T-helper 9 cell (primary cell): Measurements from ENCODE around the gene DEDD.
"Not testable (repeated sequence)": the region's sequence is repeated elsewhere in the genome, so short reads cannot be mapped to it uniquely, and the experiment has no call there.

Experiments
- DNase-seq: peaks from one replicate; pipeline ENCODE4 v3.0.0-alpha.2; 2020

Gene DEDD

DNA sequence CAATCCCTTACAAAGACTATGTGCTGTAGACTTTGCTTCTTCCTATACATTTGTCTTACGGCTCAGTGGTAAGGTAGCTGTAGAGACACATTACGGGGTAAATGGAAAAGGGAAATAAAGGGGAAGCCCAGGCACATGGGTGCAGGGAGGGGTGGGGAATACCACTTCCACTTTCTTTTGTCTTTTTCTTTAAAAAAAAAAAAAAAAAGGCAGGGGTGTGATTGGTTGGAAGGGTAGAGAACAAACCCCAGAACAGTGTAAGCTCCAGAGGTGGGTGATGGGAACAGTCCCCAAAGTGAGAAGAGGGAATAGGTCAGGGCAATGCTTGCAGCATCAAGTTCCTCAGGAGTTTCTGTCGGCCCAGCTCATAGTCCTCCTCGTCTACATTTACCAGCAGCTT lies 10.6 kb downstream of the DEDD start:
- no peak for DNase-seq

- no peak for DNase-seq
Measured at GRCh38 chr1:161121042-161121650, 11.3 kb downstream of the DEDD start.

GRCh38 chr1:161119092-161119903 lies 13.2 kb downstream of the DEDD start:
- peak; percentile 39 for DNase-seq

- DNase-seq = peak; percentile 78
Measured at GRCh38 chr1:161117759-161118581, 14.5 kb downstream of the DEDD start, which contains the start of the genes NIT1 and PFDN2. TSS of gene NIT1 (plus strand) at chr1:161118105. CDS start at chr1:161118177, 72 bp downstream. TSS of gene PFDN2 (minus strand) at chr1:161118037. CDS start at chr1:161118026, 11 bp downstream.

GRCh38 chr1:161115961-161116360 lies 16.5 kb downstream of the DEDD start:
- DNase-seq = not testable (repeated sequence)

DNA sequence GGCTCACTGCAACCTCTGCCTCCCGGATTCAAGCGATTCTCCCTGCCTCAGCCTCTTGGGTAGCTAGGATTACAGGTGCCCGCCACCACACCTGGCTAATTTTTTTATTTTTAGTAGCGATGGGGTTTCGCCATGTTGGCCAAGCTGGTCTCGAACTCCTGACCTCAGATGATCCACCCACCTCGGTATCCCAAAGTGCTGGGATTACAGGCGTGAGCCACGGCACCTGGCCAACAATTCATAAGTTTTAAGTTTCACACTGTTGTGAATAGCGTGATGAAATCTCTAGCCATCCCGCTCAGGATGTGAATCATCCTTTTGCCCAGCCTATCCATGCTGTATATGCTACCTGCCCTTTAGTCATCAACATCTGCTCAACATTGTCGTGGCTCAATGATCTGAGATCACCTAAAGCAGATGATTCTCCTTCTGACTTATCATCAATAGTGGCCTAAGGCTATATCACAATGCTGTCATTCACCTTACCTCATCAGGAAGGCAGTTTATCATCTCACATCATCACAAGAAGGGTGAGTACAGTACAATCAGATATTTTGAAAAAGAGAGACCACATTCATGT lies 17.2 kb downstream of the DEDD start:
- no peak for DNase-seq

GRCh38 chr1:161114556-161114955 lies 17.9 kb downstream of the DEDD start:
- no peak for DNase-seq

GRCh38 chr1:161113915-161114314 lies 18.6 kb downstream of the DEDD start:
- DNase-seq = no peak

- DNase-seq = no peak
Measured at GRCh38 chr1:161111527-161111926, 20.9 kb downstream of the DEDD start.

- DNase-seq = no peak
Measured at GRCh38 chr1:161111117-161111516, 21.4 kb downstream of the DEDD start.

- no peak for DNase-seq
Measured at GRCh38 chr1:161106431-161106830, 26.0 kb downstream of the DEDD start.

GRCh38 chr1:161100556-161100955 lies 31.9 kb downstream of the DEDD start:
- DNase-seq = no peak

- no peak for DNase-seq
Measured at GRCh38 chr1:161099090-161099802, 33.2 kb downstream of the DEDD start.

DNA sequence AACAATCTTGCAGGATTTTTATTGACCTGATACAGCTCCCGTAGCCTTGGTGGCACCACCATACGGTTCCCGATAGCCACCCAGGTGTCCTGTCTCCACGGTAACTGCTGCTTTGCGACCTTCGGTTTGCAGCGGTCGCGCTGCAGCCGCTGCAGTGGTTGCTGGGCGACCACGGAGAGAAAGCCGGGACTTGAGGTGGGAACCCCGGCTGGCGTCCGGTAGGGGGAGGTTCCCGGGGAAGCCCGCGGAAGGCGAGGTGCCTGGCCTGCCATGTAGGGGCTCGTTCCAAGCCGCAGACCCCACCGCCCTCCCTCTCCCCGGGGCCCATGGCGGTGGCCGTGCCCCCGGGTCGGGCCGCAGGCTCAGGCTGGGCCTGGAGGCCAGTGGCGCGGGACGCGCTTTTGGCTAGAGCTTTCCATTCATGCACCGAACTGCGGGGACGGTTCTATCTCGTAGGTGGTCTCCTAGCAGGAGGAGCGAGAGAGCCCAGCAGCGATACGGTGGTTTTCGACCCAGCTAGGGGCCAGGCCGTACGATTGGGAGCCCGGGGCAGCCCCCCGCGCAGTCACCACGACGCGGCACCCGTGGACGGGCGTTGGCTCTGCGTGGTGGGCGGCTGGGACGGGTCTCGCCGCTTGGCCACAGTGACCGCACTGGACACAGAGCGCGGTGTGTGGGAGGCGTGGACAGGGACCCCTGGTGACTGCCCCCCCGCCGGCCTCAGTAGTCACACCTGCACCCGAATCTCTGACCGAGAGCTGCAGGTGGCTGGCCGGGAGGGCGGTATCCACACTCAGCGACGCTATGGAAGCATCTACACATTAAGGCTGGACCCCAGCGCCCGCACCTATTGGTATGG lies 34.0 kb downstream of the DEDD start, which contains the start of gene KLHDC9:
Gene KLHDC9 (plus strand): TSS at position 152 of the 859 bp plus-strand sequence. CDS start 175 bp downstream, at position 327.
- peak; percentile 51 for DNase-seq

DNA sequence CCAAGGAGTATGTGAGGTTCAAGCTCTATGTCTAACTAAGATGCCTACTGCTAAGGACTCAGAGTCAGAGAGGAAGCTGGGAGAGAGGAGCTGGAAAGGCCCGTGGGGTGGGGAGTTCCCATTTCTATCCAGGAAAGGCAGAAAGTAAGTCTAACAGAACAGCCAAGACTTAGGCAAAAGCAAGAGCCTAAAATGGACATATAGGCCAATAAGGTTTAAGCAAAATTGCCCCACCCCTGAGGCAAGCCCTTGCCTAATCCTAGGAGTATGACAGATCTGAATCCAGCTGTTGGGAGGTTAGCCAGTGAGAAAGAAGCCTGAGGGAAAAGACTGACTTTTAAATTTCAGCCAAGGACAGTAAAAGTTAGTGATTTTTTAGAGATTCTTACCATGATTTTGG lies 35.9 kb downstream of the DEDD start:
- no peak for DNase-seq

DNA sequence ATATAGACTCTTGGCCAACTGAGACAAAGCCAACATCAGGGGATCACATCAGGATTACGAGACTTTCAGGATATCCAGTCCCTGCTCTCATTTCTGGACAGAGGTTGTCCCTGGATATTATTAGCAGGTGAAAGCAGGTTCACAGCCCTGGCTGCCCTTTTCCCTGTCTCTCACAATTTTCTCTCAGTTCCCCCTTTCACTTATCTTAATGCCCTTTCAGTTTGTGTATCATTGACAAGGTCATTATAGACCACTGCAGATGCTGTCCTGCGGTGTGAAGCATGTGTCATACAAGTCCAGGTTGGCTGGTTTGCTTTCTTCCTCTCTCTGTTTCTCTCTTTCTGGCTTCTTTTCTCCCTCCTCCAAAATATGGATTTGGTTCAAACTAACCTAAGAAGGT lies 36.5 kb downstream of the DEDD start:
- DNase-seq = no peak

GRCh38 chr1:161095230-161095629 lies 37.2 kb downstream of the DEDD start:
- DNase-seq = no peak

- no peak for DNase-seq
Measured at GRCh38 chr1:161094481-161094880, 38.0 kb downstream of the DEDD start.

DNA sequence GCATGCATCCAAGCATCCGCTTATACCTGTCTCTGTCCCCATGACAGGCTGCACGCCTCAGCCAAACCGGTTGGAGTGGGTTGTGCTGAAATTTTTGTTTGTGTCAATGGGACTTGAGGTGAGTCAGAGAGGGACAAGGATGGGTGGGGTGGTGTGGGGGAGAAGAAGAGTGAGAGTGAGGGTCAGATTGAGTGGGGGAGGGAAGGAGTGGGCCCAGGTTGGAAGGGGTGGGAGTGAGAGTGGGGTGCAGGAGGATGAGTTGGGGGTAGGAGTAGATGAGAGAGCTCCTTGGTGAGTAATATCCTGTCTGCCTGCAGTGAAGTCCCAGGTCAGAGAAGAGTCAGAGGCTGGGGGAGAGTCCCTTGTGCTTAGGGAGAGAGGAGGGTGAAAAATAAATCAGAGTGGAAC lies 39.8 kb downstream of the DEDD start:
- no peak for DNase-seq

DNA sequence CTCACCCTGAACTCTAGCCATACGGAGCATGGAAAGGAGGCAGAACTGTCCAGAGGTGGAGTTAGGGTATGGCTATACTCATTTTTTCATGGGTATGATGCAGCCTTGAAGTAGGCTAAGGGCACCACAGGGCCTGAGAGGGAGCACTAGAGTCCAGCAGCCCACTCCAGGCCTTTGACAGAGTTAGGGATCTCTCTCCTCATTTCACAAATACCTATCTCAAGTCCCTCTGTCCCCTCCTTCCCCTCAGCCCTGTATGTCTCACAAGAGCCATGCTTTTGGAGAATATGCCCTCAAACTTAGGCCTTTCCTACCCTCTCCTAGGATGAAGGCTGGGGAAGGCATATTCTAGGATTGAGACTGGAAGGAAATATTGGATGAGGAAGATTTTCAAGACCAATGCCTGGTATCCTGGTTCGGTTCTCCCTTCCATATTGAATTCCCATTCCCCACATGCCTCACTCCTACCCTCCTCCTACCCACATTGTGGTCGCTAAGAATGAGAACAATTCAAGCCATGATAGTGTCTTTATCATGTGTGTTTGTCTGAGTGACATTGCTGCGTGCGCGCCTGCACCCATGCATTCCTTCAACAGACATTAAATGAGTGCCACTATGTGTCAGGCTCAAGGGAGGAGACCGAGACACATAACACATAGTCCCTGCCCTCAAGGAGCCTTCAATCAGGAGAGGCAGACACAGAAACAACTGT lies 40.5 kb downstream of the DEDD start:
- no peak for DNase-seq
